HG02678 (cell line): ENCODE results near the gene MAN1C1.

ENCODE experiments used
- ATAC-seq: cut with Tn5 transposase; IDR thresholded peaks from one replicate; pipeline ENCODE4 v1.9.1; 2021; ENCODE audit warnings: mild to moderate bottlenecking, moderate library complexity; ENCODE audit not compliant: unreplicated experiment

The MAN1C1 gene

GRCh38 chr1:25773441-25774125 lies 157.0 kb downstream of the MAN1C1 start:
- ATAC-seq, result no peak

DNA sequence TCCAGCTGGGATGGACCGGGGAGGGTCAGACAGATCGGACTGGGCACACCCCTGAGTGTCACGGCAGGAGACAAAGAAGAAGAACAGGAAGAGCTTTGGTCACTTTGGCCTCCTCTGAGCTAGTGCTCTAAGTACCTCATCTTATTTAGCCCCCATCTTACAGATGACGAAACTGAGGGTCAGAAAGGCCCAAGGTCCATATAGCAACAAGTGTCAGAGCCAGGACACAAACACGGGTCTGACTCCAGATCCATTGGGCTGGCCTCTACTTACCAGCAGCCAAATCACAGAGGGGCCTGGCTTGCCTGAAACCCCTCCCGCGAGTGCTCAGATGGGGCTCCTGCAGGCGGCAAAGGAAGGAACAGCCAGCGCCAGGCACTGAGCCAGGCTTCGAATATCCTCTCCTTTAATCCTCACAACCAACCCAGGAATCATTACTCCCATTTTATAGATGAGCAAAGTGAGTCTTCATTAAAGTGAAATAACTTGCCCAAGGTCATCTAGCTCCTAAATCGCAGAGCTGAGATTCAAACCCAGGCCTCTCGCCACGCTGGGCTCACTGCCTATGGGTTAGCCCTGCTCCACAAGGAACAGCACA lies 157.7 kb downstream of the MAN1C1 start:
- ATAC-seq, result no peak

- ATAC-seq, result peak; percentile 64
Measured at GRCh38 chr1:25774921-25775771, 158.6 kb downstream of the MAN1C1 start.

DNA sequence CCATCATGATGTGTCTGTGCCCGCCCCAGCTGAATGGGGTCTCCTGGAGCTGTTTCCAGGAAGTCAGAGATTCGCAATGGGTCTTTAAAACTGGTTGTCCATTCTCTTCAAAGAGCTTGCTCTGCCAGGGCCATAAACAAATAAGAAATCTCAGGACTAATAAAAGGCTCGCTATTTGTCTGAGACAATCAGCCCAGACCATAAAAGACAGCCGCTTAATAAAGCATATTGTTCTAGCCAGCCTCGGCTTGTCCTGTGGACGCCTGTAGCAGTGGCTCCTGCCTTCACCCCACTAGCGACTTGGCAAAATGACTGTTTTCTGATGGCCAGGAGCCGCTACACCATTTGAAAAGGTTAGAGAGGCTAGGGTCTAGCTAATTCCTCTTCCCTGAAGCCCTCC lies 162.8 kb downstream of the MAN1C1 start:
- ATAC-seq, result no peak

DNA sequence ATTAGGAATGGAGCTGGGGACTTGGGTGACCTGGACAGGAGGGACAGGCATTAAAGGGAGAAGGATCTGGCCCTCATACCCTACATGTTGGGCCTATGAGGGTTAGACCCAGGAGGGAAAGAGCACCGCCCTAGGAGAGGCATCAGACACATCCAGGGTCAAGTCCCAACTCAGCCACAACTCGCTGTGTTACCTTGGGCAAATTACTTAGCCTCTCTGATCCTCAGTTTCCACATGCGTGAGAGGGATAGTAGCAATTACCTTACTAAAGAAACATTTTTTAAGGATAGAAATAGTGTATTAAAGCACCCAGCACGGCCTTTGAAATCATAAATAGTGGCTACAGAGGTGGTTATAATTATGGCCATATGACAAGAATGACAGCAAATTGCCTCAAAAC lies 163.3 kb downstream of the MAN1C1 start:
- no peak for ATAC-seq

DNA sequence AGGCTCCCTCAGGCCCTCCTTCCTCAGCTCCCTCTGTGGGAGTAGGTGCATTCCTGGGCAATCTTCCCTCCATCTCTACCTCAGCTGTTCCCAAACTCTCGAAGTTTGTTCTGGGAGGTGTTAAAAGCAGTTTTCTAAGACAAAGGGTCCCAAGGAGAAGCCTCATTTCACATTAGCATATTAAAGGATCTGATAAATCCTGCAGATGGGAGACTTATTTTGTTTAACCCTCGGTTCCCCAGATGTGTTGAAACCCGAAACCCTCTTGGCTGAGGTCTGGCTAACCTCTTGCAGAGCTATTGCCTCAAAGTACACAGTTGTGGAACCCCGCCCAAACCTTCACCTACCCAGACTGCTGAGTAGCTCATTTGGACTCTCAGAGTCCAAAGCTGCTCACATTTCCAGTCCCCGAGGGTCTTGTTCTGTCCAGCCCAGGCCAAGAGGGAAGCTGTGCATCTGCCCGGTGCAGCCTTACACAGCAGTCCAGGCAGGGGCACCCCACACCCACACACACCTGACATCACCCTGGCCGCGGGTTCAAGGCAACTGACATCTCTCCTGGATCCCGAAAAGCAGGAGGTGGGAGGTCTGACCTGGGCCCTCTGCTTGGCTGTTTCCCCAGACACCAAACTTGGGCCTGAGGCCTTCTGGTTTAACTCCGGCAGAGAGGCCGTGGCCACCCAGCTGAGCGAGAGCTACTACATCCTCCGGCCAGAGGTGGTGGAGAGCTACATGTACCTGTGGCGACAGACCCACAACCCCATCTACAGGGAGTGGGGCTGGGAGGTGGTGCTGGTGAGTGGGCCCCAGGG lies 163.9 kb downstream of the MAN1C1 start:
- no peak for ATAC-seq

DNA sequence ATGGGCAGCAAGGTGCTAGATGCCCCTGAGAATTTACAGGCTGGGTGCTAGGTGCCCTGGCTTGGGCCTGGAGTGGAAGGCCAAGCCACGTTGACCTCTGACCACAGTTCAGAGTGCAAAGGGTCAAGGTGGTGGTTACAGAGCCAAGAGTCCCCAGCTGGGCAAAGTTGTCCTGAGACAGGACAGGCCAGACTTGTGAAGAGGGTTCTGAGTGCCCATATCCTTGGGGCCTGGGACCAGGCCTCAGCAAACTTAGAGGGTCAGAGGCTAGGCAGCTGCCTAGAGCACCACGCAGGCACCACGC lies 164.5 kb downstream of the MAN1C1 start:
- no peak for ATAC-seq

- no peak for ATAC-seq
Measured at GRCh38 chr1:25782608-25783201, 166.1 kb downstream of the MAN1C1 start.

- ATAC-seq, result no peak
Measured at GRCh38 chr1:25784575-25785051, 168.0 kb downstream of the MAN1C1 start.

DNA sequence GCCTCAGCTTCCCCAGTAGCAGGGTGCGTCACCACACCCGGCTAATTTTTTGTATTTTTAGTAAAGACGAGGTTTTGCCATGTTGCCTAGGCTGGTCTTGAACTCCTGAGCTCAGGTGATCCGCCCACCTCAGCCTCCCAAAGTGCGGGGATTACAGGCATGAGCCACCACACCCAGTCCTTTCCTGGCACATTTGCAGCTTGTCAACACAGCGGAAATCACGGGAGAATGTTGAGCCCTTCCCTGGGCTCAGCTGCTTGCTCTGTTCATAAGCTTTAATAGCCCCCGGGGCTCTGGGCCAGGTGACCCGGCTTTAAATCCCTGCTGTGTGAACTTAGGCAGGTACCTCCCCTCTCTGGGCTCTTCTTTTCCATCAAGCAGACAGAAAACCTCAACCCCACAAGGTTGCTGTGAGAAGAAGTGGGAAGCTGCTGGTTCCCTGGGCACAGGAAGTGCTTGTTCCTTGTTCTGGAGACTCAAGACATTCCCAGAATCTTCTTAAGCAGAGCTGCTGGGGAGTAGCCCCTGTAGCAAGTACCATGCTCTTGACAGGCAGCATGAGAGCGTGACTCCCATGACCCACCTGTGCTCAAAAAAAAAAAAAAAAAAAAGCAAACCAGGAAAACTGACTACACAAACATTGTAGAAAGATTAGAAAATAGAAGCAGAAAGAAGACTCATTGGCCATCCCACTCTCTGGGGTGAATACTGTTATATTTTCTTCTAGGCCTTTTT lies 168.9 kb downstream of the MAN1C1 start:
- ATAC-seq, result no peak

- no peak for ATAC-seq
Measured at GRCh38 chr1:25786887-25787759, 170.5 kb downstream of the MAN1C1 start.

GRCh38 chr1:25787760-25788166 lies 171.2 kb downstream of the MAN1C1 start:
- no peak for ATAC-seq

DNA sequence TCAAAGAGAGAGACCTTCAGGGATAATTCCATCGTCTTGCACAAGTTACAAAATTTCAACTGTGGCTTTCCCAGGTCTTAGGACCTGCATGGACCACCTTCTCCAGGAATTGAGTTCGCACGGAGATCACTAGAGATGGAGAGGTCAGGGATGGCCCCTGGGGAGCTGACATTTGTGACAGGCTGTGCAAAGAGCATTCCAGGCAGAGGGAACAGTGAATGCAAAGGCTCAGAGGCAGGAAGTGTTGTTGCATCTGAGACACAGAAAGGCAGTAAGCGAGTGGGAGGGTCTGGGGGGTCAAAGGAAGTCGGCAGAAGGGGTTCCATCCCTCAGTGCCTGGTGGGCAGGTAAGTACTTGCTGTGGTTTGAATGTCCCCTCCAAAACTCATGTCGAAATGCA lies 173.9 kb downstream of the MAN1C1 start:
- ATAC-seq, result no peak

GRCh38 chr1:25792115-25792514 lies 175.5 kb downstream of the MAN1C1 start:
- no peak for ATAC-seq

DNA sequence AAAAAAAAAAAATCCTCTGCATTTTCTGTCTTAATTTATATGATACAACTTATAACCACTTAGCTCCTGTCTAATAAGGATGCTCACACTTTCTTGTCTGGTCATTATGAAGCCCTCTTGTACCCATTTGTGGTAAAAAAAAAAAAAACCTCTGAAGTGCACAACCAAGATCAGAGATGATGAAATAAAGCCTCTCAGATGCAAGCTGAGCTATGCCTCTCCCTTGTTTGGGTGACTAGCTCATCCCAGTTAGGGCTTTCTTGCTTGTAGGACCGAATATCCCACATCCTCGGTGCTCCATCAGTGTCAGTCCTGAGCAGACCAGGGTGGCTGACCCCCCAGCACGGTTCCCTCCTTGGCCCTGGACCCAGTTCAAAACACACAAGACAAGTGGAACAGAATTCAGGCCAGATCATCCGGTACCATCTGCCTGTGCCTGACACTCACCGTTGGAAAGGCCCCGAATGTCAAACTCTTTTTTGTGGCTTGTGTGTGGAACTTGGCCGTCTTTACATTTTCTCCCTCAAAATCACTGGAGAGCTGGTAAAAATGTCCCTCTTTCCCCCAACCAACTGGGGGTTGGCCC lies 177.1 kb downstream of the MAN1C1 start:
- no peak for ATAC-seq

DNA sequence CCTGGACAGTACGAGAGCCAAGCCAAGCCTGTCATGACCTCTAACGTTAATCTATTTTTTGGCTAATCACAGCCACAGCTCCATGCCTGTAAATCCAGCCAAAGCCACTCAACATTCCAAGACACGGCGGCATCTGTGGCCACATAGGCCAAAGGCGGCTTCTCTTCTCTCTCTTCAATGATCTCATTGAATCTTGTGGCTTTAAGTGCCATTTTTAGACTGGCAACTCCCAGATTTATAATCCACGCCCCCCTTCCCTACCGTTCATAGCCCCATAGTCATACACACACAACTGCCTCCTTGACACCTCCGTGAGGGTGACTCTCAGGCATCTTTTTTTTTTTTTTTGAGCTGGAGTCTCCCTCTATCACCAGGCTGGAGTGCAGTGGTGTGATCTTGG lies 177.7 kb downstream of the MAN1C1 start:
- no peak for ATAC-seq

DNA sequence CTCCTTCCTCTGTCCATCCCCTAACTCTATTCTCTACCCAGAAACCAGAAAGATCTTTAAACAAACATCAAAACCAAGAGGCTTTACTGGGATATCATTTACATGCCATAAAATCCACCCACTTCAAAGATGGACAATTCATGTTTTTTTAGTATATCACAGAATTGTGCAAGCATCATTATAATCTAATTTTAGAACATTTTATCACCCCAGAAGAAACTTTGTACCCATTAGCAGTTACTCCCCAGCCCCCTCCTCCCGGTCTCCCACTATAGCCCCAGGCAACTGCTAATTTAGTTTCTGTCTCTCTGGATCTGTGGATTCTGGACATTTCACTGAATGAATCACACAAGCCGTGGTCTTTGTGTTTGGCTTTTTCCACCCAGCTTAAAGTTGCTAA lies 178.6 kb downstream of the MAN1C1 start:
- ATAC-seq, result no peak

DNA sequence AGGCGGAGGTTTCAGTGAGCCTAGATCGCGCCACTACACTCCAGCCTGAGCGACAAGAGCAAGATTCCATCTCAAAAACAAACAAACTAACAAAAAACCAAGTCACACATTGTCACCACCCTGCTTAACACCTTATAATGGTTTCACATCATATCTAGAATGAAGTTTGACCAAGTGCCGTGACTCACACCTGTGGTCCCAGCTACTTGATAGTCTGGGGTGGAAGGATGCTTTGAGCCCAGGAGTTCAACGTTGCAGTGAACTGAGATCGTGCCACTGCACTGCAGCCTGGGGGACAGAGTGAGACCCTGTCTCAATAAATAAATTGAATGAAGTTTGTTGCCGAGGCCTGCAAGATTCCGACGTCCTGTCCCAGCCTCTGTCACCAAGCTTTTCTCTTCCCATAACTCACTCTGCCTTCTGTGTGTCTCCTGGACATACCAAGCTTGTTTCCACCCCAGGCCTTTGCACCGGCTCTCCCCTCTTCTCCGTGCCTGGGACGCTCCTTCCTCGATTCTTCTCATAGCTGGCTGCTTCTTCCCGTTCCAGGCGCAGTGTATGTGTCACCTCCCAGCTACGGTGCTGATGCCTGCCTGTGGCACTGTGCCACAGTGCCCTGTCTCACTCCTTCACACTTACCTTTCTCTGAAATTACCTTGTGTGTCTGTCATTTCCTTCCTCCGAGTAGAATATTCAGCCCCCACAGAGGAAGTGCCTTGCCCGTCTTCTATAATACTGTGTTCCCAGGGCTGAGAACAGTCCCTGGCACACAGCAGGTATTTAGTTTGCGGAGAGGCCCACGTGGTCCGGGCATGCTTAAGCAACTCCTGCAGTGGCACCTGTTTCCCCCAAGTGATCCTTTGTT lies 179.6 kb downstream of the MAN1C1 start:
- no peak for ATAC-seq
